B cell (primary cell): Measurements from ENCODE around the gene LHX2. TPM values are rescaled to one million over a fixed set of nuclear protein-coding genes. Genes with fewer than 3 reads are reported as not detected.

Source experiments
- ATAC-seq: fragments of 200-7000 bp; cut with Tn5 transposase; one replicate; pipeline ENCODE4 v1.10.0; 2021; ENCODE audit warnings: low read depth, mild to moderate bottlenecking, moderate number of reproducible peaks, moderate library complexity
- CTCF ChIA-PET: fragments of 350-600 bp; sonication (Branson Sonifier 250); formaldehyde crosslinking; loops from one replicate; lab custom pipeline; 2021; ENCODE audit warnings: antibody characterized with exemption, inconsistent platforms; lab: Charles Lee
- POLR2A ChIA-PET: fragments of 350-600 bp; sonication (Branson Sonifier 250); formaldehyde crosslinking; loops from one replicate; lab custom pipeline; 2021; ENCODE audit warnings: antibody characterized with exemption; lab: Charles Lee
- DNase-seq: peaks from one replicate; pipeline ENCODE4 v3.0.0; 2013
- H2AFZ ChIP-seq: 2 replicates; pipeline ENCODE4 v1.6.1; 2012; ENCODE audit warnings: mild to moderate bottlenecking, low read depth, low read length; ENCODE audit not compliant: insufficient read depth, poor library complexity, severe bottlenecking
- H3K27ac ChIP-seq, 2 donors: 1 replicate in 1 of 2; 2 replicates in 1 of 2; pipeline ENCODE4 v1.5.1; 2012 to 2013; ENCODE audit warnings: low read length in 2 of 2, mild to moderate bottlenecking in 2 of 2, moderate library complexity in 1 of 2
- H3K27me3 ChIP-seq, 4 experiments: fragments of 200-600 bp in 1 of 4; sonication (generic) in 1 of 4; replicated peaks in 1 of 4; 1 replicate in 2 of 4; 2 replicates in 2 of 4; pipeline versions ENCODE4 v1.6.1 to v1.7.0; 2013 to 2016; ENCODE audit warnings: low read length in 3 of 4, mild to moderate bottlenecking in 2 of 4, mixed read lengths in 1 of 4, moderate library complexity in 1 of 4; ENCODE audit not compliant: insufficient read depth in 4 of 4, control insufficient read depth in 3 of 4; ENCODE audit errors: control extremely low read depth in 1 of 4
- H3K36me3 ChIP-seq, 2 experiments: replicated peaks in 1 of 2; 1 replicate in 1 of 2; 2 replicates in 1 of 2; pipeline versions ENCODE4 v1.6.1 to v1.7.1; 2013; ENCODE audit warnings: low read length in 1 of 2; ENCODE audit not compliant: insufficient read depth in 2 of 2, control insufficient read depth in 1 of 2; ENCODE audit errors: control extremely low read depth in 1 of 2, extremely low read depth in 1 of 2
- H3K4me1 ChIP-seq, 2 donors: fragments of 200-600 bp in 1 of 2; sonication (generic) in 1 of 2; 1 replicate in 1 of 2; 2 replicates in 1 of 2; pipeline versions ENCODE4 v1.5.1 to v1.6.1; 2013 to 2017; ENCODE audit warnings: low read length in 2 of 2; ENCODE audit not compliant: control insufficient read depth in 2 of 2, insufficient read depth in 2 of 2
- H3K4me2 ChIP-seq: replicated peaks from 2 replicates; pipeline ENCODE3; 2012; ENCODE audit warnings: mild to moderate bottlenecking, low read depth, low read length; ENCODE audit not compliant: poor library complexity, severe bottlenecking
- H3K4me3 ChIP-seq, 5 experiments: fragments of 200-600 bp in 1 of 5; sonication (generic) in 1 of 5; 1 replicate in 3 of 5; 2 replicates in 2 of 5; pipeline versions ENCODE4 v1.5.1 to v1.7.0; 2011 to 2016; ENCODE audit warnings: low read length in 4 of 5, mild to moderate bottlenecking in 4 of 5, low read depth in 2 of 5, control low read depth in 1 of 5, moderate library complexity in 1 of 5; ENCODE audit not compliant: insufficient read depth in 1 of 5; ENCODE audit errors: control extremely low read depth in 1 of 5, extremely low read depth in 1 of 5
- H3K79me2 ChIP-seq: fragments of 200-600 bp; sonication (generic); one replicate; pipeline ENCODE4 v1.6.0; 2016; ENCODE audit warnings: low read length; ENCODE audit not compliant: control insufficient read depth, insufficient read depth
- H3K9ac ChIP-seq: fragments of 200-600 bp; sonication (generic); 2 replicates; pipeline ENCODE4 v1.6.1; 2017; ENCODE audit warnings: mild to moderate bottlenecking, low read length, moderate library complexity
- H3K9me3 ChIP-seq, 3 donors: one replicate each; pipeline versions ENCODE4 v1.6.1 to v1.7.1; 2013; ENCODE audit warnings: low read length in 2 of 3; ENCODE audit not compliant: control insufficient read depth in 2 of 3, insufficient read depth in 1 of 3; ENCODE audit errors: control extremely low read depth in 1 of 3
- H4K20me1 ChIP-seq: 2 replicates; pipeline ENCODE4 v1.6.0; 2012; ENCODE audit warnings: mild to moderate bottlenecking, low read length; ENCODE audit not compliant: insufficient read depth, control insufficient read depth, poor library complexity, severe bottlenecking
- H3K27ac Mint-ChIP-seq: one replicate; pipeline ENCODE4 v1.8.0; 2021; ENCODE audit warnings: mixed read lengths
- H3K27me3 Mint-ChIP-seq: one replicate; pipeline ENCODE4 v1.8.0; 2021; ENCODE audit warnings: mixed read lengths
- H3K4me1 Mint-ChIP-seq: one replicate; pipeline ENCODE4 v1.8.0; 2021; ENCODE audit warnings: mixed read lengths
- H3K4me3 Mint-ChIP-seq: one replicate; pipeline ENCODE4 v1.8.0; 2021; ENCODE audit warnings: mixed read lengths
- H3K9me3 Mint-ChIP-seq: one replicate; pipeline ENCODE4 v1.8.0; 2022; ENCODE audit warnings: mixed read lengths; ENCODE audit not compliant: insufficient read depth
- CTCF ChIP-seq: fragments of 200-600 bp; IDR thresholded peaks from one replicate; pipeline ENCODE4 v1.8.0; 2022; ENCODE audit warnings: antibody characterized with exemption, mild to moderate bottlenecking
- EZH2 ChIP-seq: IDR thresholded peaks from 2 replicates; pipeline ENCODE4 v1.6.1; 2012; ENCODE audit warnings: borderline replicate concordance, low read depth, mild to moderate bottlenecking, moderate library complexity, low read length; ENCODE audit not compliant: insufficient read depth, poor library complexity, severe bottlenecking
- WGBS: methylation state at CpG from one replicate; pipeline ENCODE4 v1.1.5; 2013; ENCODE audit warnings: missing lambda C conversion rate; ENCODE audit not compliant: insufficient coverage; 5-methylcytosine and 5-hydroxymethylcytosine counted together
- intact Hi-C: fragments of 100-400 bp; cut with micrococcal nuclease; formaldehyde crosslinking; loops from one replicate; pipeline ENCODE4 v1.10.0; 2022
- polyA plus RNA-seq: library from polyadenylated mRNA; depleted of rRNA; stranded (reverse); fragments of >200 nt; gene quantifications from 2 replicates; pipeline ENCODE4 v1.2.3, GENCODE V29; 2012
- total RNA-seq, 2 donors: library from RNA; stranded (reverse); fragments of 120-200 nt in 1 of 2; gene quantifications; 1 replicate in 1 of 2; 2 replicates in 1 of 2; pipeline versions ENCODE4 v1.2.3 to v1.2.4, GENCODE V29; 2013 to 2022

LHX2 gene
- total and polyA plus RNA-seq, 2 donors (not counting 1 experiment from before 2014, with no cell fraction given): 0.66 TPM; not detected in 1

GRCh38 chr9:124035001-124035650, 23.6 kb downstream of the LHX2 start:
- Histone ChIP-seq H3K36me3 (no peaks in the 10 kb centered on the region), H2AFZ (no peak overlapping the region), H3K4me2 (no peak overlapping the region), H3K27me3 (peaks cover 0 to 42% (median 17%) of the 10 kb centered on the region in 4 experiments), H3K4me3 (no peak overlapping the region), H3K79me2 (no peaks in the 10 kb centered on the region), H3K9me3 (peaks cover 0 to 4% (median 0%) of the 10 kb centered on the region in 3 donors), H3K4me1 (peaks cover 0 to 3% of the 10 kb centered on the region in 2 donors), H3K9ac (no peak overlapping the region), H4K20me1 (no peaks in the 10 kb centered on the region), H3K27ac (no peak overlapping the region)
- CTCF ChIA-PET: no interaction called here
- intact Hi-C loops: no loop called here
- Mint-ChIP-seq H3K27me3 (peaks cover 57% of the 10 kb centered on the region), H3K4me1 (peaks cover 4% of the 10 kb centered on the region), H3K4me3 (no peak overlapping the region), H3K27ac (no peak overlapping the region), H3K9me3 (no peaks in the 10 kb centered on the region)
- ATAC-seq (no peak), DNase-seq (no peak)
- POLR2A ChIA-PET: interaction anchor here (0.6 kb wide), 1 partner anchor 519 kb away, joined by 3 read pairs; no protein-coding TSS in a partner anchor
- 87% methylated on average over 16 of the region's 17 CpGs for WGBS
- TF ChIP-seq EZH2: no peak
- no peak for TF ChIP-seq CTCF

GRCh38 chr9:124036578-124036977, 25.0 kb downstream of the LHX2 start:
- POLR2A ChIA-PET: no interaction called here
- Histone ChIP-seq H4K20me1 (no peaks in the 10 kb centered on the region), H3K27ac (no peak overlapping the region), H2AFZ (no peak overlapping the region), H3K4me2 (no peak overlapping the region), H3K36me3 (no peaks in the 10 kb centered on the region), H3K27me3 (peaks cover 0 to 51% (median 22%) of the 10 kb centered on the region in 4 experiments), H3K9ac (no peak overlapping the region), H3K79me2 (no peaks in the 10 kb centered on the region), H3K4me3 (no peak overlapping the region), H3K4me1 (peaks cover 12% of the 10 kb centered on the region in 2 donors), H3K9me3 (peaks cover 0 to 9% (median 0%) of the 10 kb centered on the region in 3 donors)
- H3K9me3 Mint-ChIP-seq: no peaks in the 10 kb centered on the region
- DNase-seq (no peak), ATAC-seq (no peak)
- no peak overlapping the region for H3K27ac Mint-ChIP-seq
- CTCF ChIA-PET: no interaction called here
- peaks cover 11% of the 10 kb centered on the region for H3K4me1 Mint-ChIP-seq
- peaks cover 51% of the 10 kb centered on the region for H3K27me3 Mint-ChIP-seq
- intact Hi-C loops: no loop called here
- no CpG with 5 or more reads among the region's 1 CpG for WGBS
- TF ChIP-seq EZH2 (no peak), CTCF (no peak)
- no peak overlapping the region for H3K4me3 Mint-ChIP-seq
